GM18505 (cell line): Measurements from ENCODE around the gene TMEM154.
A peak's percentile ranks its signal among the peaks of the same experiment; 100 is the strongest.

Experiments used
- ATAC-seq: cut with Tn5 transposase; IDR thresholded peaks from one replicate; pipeline ENCODE4 v1.9.1; 2021; ENCODE audit not compliant: unreplicated experiment
- POLR2A ChIP-seq: IDR thresholded peaks from 4 replicates; pipeline ENCODE4 v1.6.1; 2011; ENCODE audit warnings: borderline replicate concordance; ENCODE audit not compliant: insufficient read depth, insufficient read length; ENCODE audit errors: extremely low read depth

Gene TMEM154

GRCh38 chr4:152708361-152708760 is 28.6 kb upstream of the TMEM154 start:
- no peak for TF ChIP-seq POLR2A
- no peak for ATAC-seq

GRCh38 chr4:152707632-152708031 is 27.8 kb upstream of the TMEM154 start:
- ATAC-seq, result no peak
- no peak for TF ChIP-seq POLR2A

GRCh38 chr4:152705903-152706302 is 26.1 kb upstream of the TMEM154 start:
- TF ChIP-seq POLR2A, result no peak
- no peak for ATAC-seq

GRCh38 chr4:152704788-152705187 is 25.0 kb upstream of the TMEM154 start:
- no peak for TF ChIP-seq POLR2A
- no peak for ATAC-seq

- ATAC-seq, result no peak
- no peak for TF ChIP-seq POLR2A
These were observed 20.4 kb upstream of the TMEM154 start for GRCh38 chr4:152700151-152700550.

GRCh38 chr4:152699313-152699712 is 19.5 kb upstream of the TMEM154 start:
- ATAC-seq, result no peak
- TF ChIP-seq POLR2A, result no peak

GRCh38 chr4:152698089-152698499 is 18.3 kb upstream of the TMEM154 start:
- no peak for ATAC-seq
- no peak for TF ChIP-seq POLR2A

GRCh38 chr4:152697284-152698088 is 17.7 kb upstream of the TMEM154 start:
- peak; percentile 15 for ATAC-seq
- no peak for TF ChIP-seq POLR2A

GRCh38 chr4:152696764-152697261 is 17.0 kb upstream of the TMEM154 start:
- TF ChIP-seq POLR2A, result no peak
- ATAC-seq, result peak; percentile 97

GRCh38 chr4:152693871-152694270 is 14.1 kb upstream of the TMEM154 start:
- ATAC-seq, result no peak
- TF ChIP-seq POLR2A, result no peak

GRCh38 chr4:152691761-152692160 is 12.0 kb upstream of the TMEM154 start:
- no peak for ATAC-seq
- no peak for TF ChIP-seq POLR2A

- no peak for TF ChIP-seq POLR2A
- ATAC-seq, result no peak
These were observed 11.2 kb upstream of the TMEM154 start for GRCh38 chr4:152690706-152691651.
